HS-27A (cell line): ENCODE results near the gene CDSN.

Experiments used
- DNase-seq: peaks from one replicate; pipeline ENCODE4 v3.0.0-alpha.2; 2012; ENCODE audit warnings: low read depth, missing footprints

The CDSN gene

GRCh38 chr6:31144970-31145340, 24.7 kb upstream of the CDSN start:
- DNase-seq = no peak

GRCh38 chr6:31144296-31144969, 24.2 kb upstream of the CDSN start:
- DNase-seq = no peak

- DNase-seq = no peak
These were observed 22.9 kb upstream of the CDSN start for GRCh38 chr6:31143148-31143547.

- no peak for DNase-seq
These were observed 22.1 kb upstream of the CDSN start for GRCh38 chr6:31142361-31142761.

GRCh38 chr6:31140643-31141042, 20.4 kb upstream of the CDSN start:
- DNase-seq = no peak

GRCh38 chr6:31139599-31139998, 19.4 kb upstream of the CDSN start:
- DNase-seq = no peak

- no peak for DNase-seq
These were observed 18.7 kb upstream of the CDSN start, which contains the start of gene PSORS1C2 for GRCh38 chr6:31138982-31139381. TSS of gene PSORS1C2 (minus strand) at chr6:31139066. CDS start at chr6:31139026, 40 bp downstream.

GRCh38 chr6:31135710-31136109, 15.5 kb upstream of the CDSN start:
- no peak for DNase-seq

- no peak for DNase-seq
These were observed 12.6 kb upstream of the CDSN start for GRCh38 chr6:31132806-31133205.

- no peak for DNase-seq
These were observed 11.3 kb upstream of the CDSN start for GRCh38 chr6:31131595-31131994.

GRCh38 chr6:31130751-31131150, 10.5 kb upstream of the CDSN start:
- no peak for DNase-seq

- DNase-seq = no peak
These were observed 8.9 kb upstream of the CDSN start for GRCh38 chr6:31129130-31129529.

- DNase-seq = peak; percentile 26
These were observed 7.9 kb upstream of the CDSN start for GRCh38 chr6:31128093-31128676.

GRCh38 chr6:31126396-31127175, 6.3 kb upstream of the CDSN start:
- DNase-seq = no peak

- peak; percentile 26 for DNase-seq
These were observed 5.5 kb upstream of the CDSN start for GRCh38 chr6:31125586-31126363.

- no peak for DNase-seq
These were observed 4.9 kb upstream of the CDSN start for GRCh38 chr6:31125162-31125561.

GRCh38 chr6:31122791-31123706, 2.8 kb upstream of the CDSN start:
- no peak for DNase-seq

GRCh38 chr6:31121131-31121790, 1.0 kb upstream of the CDSN start:
- no peak for DNase-seq

GRCh38 chr6:31118178-31118577, 2.1 kb downstream of the CDSN start:
- no peak for DNase-seq

GRCh38 chr6:31116661-31117385, 3.4 kb downstream of the CDSN start:
- DNase-seq = no peak
